Upper lobe of left lung (tissue), 6 donors: ENCODE data around the gene PRSS33. TPM values are rescaled to one million over a fixed set of nuclear protein-coding genes. Genes with fewer than 3 reads are reported as not detected.

Experiments
- ATAC-seq, 2 donors: fragments of 200-7000 bp; cut with Tn5 transposase; one replicate each; pipeline ENCODE4 v1.9.1; 2022; ENCODE audit warnings: mild to moderate bottlenecking in 2 of 2, moderate library complexity in 2 of 2; ENCODE audit not compliant: low FRiP score in 2 of 2
- DNase-seq, 2 donors: peaks; one replicate each; pipeline ENCODE4 v3.0.0-alpha.2; 2019 to 2020
- H3K27ac ChIP-seq, 4 donors: fragments of 200-600 bp; sonication (generic); one replicate each; pipeline ENCODE4 v1.5.1; 2016 to 2019
- H3K27me3 ChIP-seq, 4 donors: fragments of 200-600 bp; sonication (generic); one replicate each; pipeline ENCODE4 v1.5.1; 2017 to 2019
- H3K36me3 ChIP-seq, 4 donors: fragments of 200-600 bp; sonication (generic); one replicate each; pipeline ENCODE4 v1.5.1; 2016 to 2019
- H3K4me1 ChIP-seq, 4 donors: fragments of 200-600 bp; sonication (generic); one replicate each; pipeline ENCODE4 v1.5.1; 2018 to 2019
- H3K4me3 ChIP-seq, 4 donors: fragments of 200-600 bp; sonication (generic); one replicate each; pipeline ENCODE4 v1.5.1; 2017 to 2019; ENCODE audit warnings: mild to moderate bottlenecking in 2 of 4, moderate library complexity in 1 of 4
- H3K9me3 ChIP-seq, 4 donors: fragments of 200-600 bp; sonication (generic); one replicate each; pipeline ENCODE4 v1.5.1; 2018 to 2019
- CTCF ChIP-seq, 6 experiments: fragments of 450-650 bp in 4 of 6; fragments of 200-600 bp in 2 of 6; sonication (generic) in 2 of 6; IDR thresholded peaks; one replicate each; pipeline ENCODE4 v1.5.1; 2016 to 2019; ENCODE audit warnings: antibody characterized with exemption in 6 of 6
- EP300 ChIP-seq, 4 donors: sonication (generic); formaldehyde crosslinking; IDR thresholded peaks; one replicate each; pipeline ENCODE4 v1.5.1; 2017; ENCODE audit warnings: antibody characterized with exemption in 4 of 4, control low read depth in 2 of 4
- POLR2A ChIP-seq, 4 donors: fragments of 450-650 bp; IDR thresholded peaks; one replicate each; pipeline ENCODE4 v1.5.1; 2016 to 2017; ENCODE audit warnings: antibody characterized with exemption in 4 of 4, mild to moderate bottlenecking in 2 of 4
- POLR2AphosphoS5 ChIP-seq, 2 donors: sonication (generic); formaldehyde crosslinking; IDR thresholded peaks; one replicate each; pipeline ENCODE4 v1.5.1; 2017; ENCODE audit warnings: antibody characterized with exemption in 2 of 2
- WGBS, 2 donors: methylation state at CpG; one replicate each; pipeline ENCODE4 v1.1.5; 2017 to 2018; 5-methylcytosine and 5-hydroxymethylcytosine counted together
- total RNA-seq, 6 donors: library from RNA; depleted of rRNA in 4 of 6; stranded (reverse); fragments of >200 nt in 4 of 6; gene quantifications; one replicate each; pipeline versions ENCODE4 v1.1.0 to v1.2.1, GENCODE V29; 2016 to 2021
- donor health status: DM: no; HTN: no; CAD: no; lungs with moderate emphysema.
- donor health status: DM: no; HTN: yes; CAD: no; lungs with severe emphysema.

Gene PRSS33
- under 1 TPM in 2 of 6 donors, not detected in 4; 0.20 to 0.92 TPM for total RNA-seq

- DNase-seq = no peak
- no peak for ATAC-seq
- H3K36me3 ChIP-seq = no peaks in the 10 kb centered on the region
- H3K27ac ChIP-seq = no peak within 1 kb of the TSS
- WGBS, 2 donors = 22 to 36% methylated on average over 8 to 9 of the region's 10 CpGs
- no peak within 1 kb of the TSS for H3K4me3 ChIP-seq
- TF ChIP-seq EP300 (IDR thresholded peaks at IDR 0.05) = no peak
- TF ChIP-seq CTCF (IDR thresholded peaks at IDR 0.05) = no peak
- no peak for TF ChIP-seq POLR2AphosphoS5 (IDR thresholded peaks at IDR 0.05)
- no peak for TF ChIP-seq POLR2A (IDR thresholded peaks at IDR 0.05)
- H3K27me3 ChIP-seq = peaks cover 0 to 25% (median 15%) of the 10 kb centered on the region in 4 donors
- no peaks in the 10 kb centered on the region for H3K9me3 ChIP-seq
- peaks cover 4 to 15% (median 11%) of the 10 kb centered on the region in 4 donors for H3K4me1 ChIP-seq
Observed at GRCh38 chr16:2787406-2787805, at the start of gene PRSS33. TSS of gene PRSS33 (minus strand) at chr16:2787560. CDS start at chr16:2786547, 1,013 bp downstream.

DNA sequence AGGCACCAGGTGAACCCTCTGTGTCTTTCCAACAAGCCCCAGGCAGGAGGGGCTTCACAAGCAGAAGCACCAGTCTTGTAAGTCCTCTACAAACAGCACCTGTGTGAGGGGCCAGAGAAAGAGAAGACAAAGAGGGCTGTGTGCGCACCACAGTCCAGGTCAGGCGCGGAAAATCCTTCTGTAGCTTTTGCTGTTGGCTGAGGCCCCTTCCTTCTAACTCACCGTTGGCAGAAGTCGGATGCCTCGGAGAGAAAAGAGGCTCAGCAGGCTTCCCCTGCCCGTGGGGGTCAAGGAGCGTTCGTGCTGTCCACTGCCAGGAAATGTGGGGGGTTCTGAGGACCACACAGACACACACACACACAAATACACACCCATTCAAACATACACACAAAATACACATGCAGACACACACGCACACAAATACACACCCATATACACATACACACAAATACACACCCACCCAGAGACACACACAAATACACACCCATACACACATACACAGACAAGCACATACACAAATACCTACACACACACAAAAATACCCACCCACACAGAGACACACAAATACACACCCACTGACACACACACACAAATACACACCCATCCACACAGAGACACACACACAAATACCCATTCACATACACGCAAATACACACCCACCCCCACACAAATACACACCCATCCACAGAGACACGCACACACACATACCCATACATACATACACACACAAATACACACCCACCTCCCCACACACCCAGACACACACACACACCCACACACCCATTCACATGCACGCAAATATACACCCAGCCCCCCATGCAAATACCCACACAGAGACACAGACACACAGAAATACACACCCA lies 49.5 kb upstream of the PRSS33 start:
- H3K9me3 ChIP-seq = no peaks in the 10 kb centered on the region
- H3K4me3 ChIP-seq = no peak overlapping the region
- no peaks in the 10 kb centered on the region for H3K27me3 ChIP-seq
- no peak for ATAC-seq
- TF ChIP-seq CTCF (IDR thresholded peaks at IDR 0.05) = no peak
- no peak for TF ChIP-seq POLR2AphosphoS5 (IDR thresholded peaks at IDR 0.05)
- TF ChIP-seq EP300 (IDR thresholded peaks at IDR 0.05) = no peak
- no peak for TF ChIP-seq POLR2A (IDR thresholded peaks at IDR 0.05)
- H3K27ac ChIP-seq = peak overlapping the region in 3 of 4 donors; percentile 52 to 69 (median 65)
- peaks cover 6 to 22% (median 9%) of the 10 kb centered on the region in 4 donors for H3K4me1 ChIP-seq
- WGBS, 2 donors = 70 to 76% methylated on average over 13 of the region's 13 CpGs
- no peak for DNase-seq
- no peaks in the 10 kb centered on the region for H3K36me3 ChIP-seq

DNA sequence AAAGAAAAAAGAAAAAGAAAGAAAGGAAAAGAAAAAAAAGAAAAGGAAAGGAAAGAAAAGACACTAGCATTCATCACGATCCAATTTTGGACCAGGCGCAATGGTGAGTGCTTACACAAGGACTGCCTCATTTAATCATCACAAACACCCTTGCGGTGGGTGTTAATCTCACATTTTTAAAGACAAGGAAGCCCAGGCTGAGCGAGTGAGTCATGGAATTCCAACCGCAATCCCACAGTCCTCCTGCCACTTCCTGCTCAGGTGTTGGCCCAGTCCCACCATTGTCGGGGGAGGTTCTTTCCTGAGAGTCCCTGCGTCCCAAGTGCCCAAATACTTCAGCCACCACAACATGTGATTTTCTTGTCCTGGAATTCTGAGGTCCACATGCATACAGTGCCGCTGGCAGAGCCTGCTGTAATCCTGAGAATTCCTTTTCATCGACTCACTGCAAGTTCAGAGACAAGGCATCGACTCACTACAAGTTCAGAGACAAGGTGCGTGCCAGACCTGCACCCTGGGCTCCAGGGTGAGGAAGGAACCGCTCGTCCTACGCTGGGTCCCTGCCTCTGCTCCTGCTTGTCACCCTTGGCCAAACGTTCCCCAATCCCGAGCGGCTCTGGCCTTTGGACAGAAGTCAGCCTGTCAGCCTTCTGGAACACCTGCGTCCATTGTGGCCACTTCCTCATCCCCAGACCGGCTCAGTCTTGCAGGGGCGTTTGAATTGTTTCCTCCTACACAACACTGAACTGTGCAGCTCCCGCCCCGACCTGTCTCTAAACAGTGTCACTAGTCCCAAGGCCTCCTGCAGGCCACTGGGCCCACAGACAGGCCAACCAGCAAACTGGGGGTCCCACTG lies 48.5 kb upstream of the PRSS33 start:
- no peaks in the 10 kb centered on the region for H3K27me3 ChIP-seq
- TF ChIP-seq POLR2A (IDR thresholded peaks at IDR 0.05) (no peak), EP300 (IDR thresholded peaks at IDR 0.05) (peak in 1 of 4 donors; percentile 57), CTCF (IDR thresholded peaks at IDR 0.05) (peak in 1 of 6 experiments; percentile 27), POLR2AphosphoS5 (IDR thresholded peaks at IDR 0.05) (peak; percentile 52 to 64)
- no peak overlapping the region for H3K4me3 ChIP-seq
- peak overlapping the region; percentile 0 to 69 (median 58) for H3K27ac ChIP-seq
- ATAC-seq (peak; percentile 64 to 70), DNase-seq (peak in 1 of 2 donors; percentile 77)
- no peaks in the 10 kb centered on the region for H3K9me3 ChIP-seq
- peaks cover 0 to 12% (median 4%) of the 10 kb centered on the region in 4 donors for H3K4me1 ChIP-seq
- H3K36me3 ChIP-seq = no peaks in the 10 kb centered on the region
- WGBS, 2 donors = 32 to 38% methylated on average over 19 to 22 of the region's 22 CpGs

- no peaks in the 10 kb centered on the region for H3K9me3 ChIP-seq
- no peak for DNase-seq
- H3K36me3 ChIP-seq = no peaks in the 10 kb centered on the region
- ATAC-seq = no peak
- 91 to 93% methylated on average over 3 of the region's 3 CpGs for WGBS, 2 donors
- H3K27ac ChIP-seq = no peak overlapping the region
- TF ChIP-seq EP300 (IDR thresholded peaks at IDR 0.05) = no peak
- no peak for TF ChIP-seq CTCF (IDR thresholded peaks at IDR 0.05)
- no peak for TF ChIP-seq POLR2AphosphoS5 (IDR thresholded peaks at IDR 0.05)
- no peak for TF ChIP-seq POLR2A (IDR thresholded peaks at IDR 0.05)
- peaks cover 0 to 11% (median 8%) of the 10 kb centered on the region in 4 donors for H3K4me1 ChIP-seq
- H3K4me3 ChIP-seq = no peak overlapping the region
- H3K27me3 ChIP-seq = no peaks in the 10 kb centered on the region
Observed at GRCh38 chr16:2834968-2835367, 47.6 kb upstream of the PRSS33 start.
